ENCODE measurements around the gene KLHL2. TPM values are rescaled to one million over a fixed set of nuclear protein-coding genes. Genes with fewer than 3 reads are reported as not detected.
"Not testable (repeated sequence)": the region's sequence is repeated elsewhere in the genome, so short reads cannot be mapped to it uniquely, and the experiment has no call there.

Gene KLHL2
- total RNA-seq, 1 donor from 2014 or later, result 23.0 TPM

GRCh38 chr4:165199286-165199685 lies 8.1 kb upstream of the KLHL2 start:
- ATAC-seq, result no peak
- DNase-seq (ENCODE audit: low spot score), result no peak

DNA sequence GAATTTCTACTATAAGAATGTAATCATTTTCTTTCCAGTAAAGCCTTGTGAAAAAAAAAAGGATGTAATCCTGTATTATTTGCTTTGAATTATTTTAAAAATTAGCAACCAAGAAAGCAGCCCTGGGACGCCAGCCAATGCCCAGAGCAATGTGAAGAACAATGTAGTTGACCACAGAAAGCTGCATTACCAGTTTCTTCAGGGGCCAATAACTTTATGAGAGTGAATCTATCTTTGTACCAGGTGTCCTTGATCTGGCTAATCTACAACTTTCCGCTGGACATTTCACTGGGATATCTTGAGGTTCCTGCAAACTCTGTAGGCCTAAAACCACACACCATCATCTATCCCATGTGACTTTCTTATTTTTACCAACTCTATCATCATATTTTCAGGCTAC lies 7.6 kb upstream of the KLHL2 start:
- DNase-seq (ENCODE audit: low spot score), result no peak
- no peak for ATAC-seq

DNA sequence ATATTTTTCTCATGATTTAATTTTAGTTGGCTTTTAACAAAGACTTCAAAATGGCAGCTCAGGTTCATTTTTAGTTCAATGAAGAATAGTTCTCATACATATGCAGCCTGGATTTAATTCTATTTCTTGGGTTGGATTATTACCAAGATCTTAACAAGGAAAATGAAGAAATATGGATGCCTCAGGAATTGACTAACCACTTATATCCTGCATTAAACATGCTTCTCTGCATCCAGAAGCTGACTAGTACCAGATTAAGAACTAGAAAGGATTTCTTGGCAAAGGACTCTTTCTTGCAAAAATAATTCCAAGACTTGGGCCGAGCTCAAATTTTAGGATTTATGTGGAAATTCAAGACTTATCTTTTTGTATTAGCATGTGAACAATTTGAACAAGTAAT lies 5.6 kb upstream of the KLHL2 start:
- ATAC-seq (no peak), DNase-seq (ENCODE audit: low spot score) (no peak)

DNA sequence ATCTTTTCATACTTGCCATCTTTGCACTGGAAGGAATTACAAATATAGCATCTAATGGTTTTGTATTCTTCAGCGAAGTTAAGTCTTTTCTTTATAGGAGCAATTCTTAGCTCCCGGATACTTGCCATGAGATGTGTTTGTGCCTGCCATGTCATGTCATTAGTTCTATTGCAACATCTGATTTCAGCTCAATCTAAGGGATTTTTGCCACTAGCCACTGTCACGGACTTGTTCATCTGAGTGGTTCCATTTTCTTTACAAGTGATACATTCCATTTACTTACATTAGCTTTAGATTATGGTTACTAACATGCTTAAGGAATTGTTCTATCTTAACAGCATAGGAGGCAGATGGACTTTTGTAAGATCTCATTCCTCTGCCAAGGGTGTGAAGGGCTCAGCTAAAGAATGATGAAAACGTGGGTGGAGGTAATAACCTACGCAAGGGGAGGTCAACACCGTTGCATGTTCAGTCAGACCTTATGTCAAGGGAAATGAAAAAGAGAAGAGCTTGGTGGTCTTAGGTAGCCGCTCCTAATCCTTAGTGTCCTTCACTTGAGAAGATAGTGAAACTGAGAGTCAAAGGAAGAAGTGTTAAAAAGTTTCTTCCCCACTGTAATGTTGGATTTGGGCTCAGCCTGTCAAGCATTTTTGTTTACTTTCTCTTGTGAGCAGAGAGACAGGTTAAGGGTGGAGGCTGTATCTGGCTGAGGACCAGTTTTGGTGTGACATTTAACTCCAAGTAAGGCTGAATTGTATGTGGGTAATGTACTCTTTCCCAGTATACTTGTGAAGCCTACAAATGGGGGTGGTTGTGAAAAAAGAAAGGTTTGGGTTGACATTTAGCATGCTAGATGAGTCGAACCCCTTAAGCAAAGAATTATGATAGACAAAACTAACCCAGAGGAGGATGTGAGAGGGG lies 3.6 kb upstream of the KLHL2 start:
- ATAC-seq (peak; percentile 50), DNase-seq (ENCODE audit: low spot score) (no peak)

DNA sequence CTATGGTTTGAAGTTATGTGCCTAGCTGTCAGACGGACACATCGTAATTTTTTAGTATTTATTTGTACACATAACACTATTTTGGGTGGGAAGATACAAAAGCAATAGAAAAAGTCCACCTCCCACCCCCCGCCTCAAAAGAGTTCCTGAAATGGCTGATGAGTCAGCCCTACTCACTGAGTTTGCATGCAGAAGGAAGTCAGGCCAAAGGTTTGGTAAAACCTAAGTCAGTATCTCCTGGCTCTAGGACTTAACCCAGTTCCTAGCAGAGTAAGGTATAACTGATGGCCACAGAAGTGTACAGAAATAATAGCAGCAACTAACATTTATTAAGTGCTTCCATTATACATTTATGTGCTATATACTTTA lies 2.9 kb upstream of the KLHL2 start:
- no peak for ATAC-seq
- no peak for DNase-seq (ENCODE audit: low spot score)

- DNase-seq (ENCODE audit: low spot score) (no peak), ATAC-seq (peak; percentile 24)
These were observed 338 bp upstream of the KLHL2 start for GRCh38 chr4:165207016-165207430.

DNA sequence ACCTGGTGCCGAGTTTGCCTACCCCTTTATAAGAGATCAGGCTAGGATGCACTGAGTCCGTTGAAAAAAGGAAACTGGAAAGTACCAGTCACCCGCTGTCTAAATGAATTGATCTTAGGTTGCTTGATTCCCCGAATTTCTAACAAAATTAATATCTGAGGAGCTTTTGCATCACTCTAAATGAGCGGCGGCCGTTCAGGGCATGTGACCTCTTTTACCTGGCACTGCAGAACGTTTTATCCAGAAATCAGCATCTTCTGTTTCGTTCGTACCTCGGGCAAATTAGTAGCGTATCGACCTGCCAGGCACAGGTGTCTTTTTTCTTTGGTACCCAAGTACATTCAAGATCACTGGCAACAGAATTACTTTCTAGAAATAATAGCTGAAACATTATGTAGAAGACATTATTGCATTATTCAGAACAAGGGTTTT lies 876 bp downstream of the KLHL2 start:
- ATAC-seq (peak; percentile 2), DNase-seq (ENCODE audit: low spot score) (no peak)

DNA sequence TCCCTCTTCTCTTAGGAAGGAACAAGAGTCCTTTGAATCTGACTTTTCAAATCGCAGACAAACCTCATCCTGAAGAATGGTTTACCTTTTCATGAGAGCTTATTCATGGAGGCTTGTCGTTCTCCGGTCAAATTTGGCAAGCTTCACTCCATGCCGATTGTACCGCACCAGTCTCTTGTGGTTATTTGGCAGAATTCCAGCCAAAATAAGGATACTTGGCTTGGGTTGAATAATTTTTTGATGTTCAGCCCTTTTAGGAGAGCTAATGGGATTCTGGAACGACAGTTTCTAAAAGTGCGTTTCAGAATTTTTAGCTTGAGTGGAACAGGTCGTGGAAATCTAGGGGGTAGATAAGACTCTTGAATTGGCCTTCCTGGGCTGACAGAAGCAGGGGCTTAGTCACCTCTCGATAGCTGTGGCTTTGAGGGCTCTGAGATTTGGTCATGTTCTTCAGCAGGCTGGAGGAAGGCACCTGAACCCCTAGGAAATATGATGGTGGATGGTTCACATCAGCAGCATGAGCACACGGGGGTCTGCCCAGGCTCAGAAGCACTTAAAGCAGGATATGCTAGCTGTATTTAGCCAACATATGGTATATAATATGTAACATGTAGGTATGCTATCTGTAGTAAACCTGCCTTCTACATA lies 1.5 kb downstream of the KLHL2 start:
- no peak for ATAC-seq
- DNase-seq (ENCODE audit: low spot score), result no peak

DNA sequence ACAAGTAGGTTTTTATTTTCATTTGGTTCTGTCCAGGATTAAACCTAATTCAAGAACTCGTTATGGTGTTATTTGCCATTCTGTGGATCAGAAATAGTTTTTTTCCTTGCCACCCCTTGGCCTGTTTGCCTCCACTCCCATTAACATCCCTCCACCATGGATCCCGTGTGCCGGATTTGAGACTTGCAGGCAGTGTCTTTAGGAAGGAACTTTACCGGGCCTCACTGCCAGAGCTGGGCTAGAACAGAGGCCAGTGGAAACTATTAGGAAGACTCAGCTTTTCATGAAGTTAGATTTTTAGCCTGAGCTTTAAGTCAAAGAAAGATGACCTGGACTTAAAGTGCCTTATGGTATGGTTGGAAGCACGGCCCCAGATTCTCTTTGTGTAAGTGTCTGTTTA lies 2.4 kb downstream of the KLHL2 start:
- ATAC-seq (no peak), DNase-seq (ENCODE audit: low spot score) (no peak)

- DNase-seq (ENCODE audit: low spot score), result no peak
- ATAC-seq, result no peak
These were observed 3.2 kb downstream of the KLHL2 start for GRCh38 chr4:165210566-165210965.

GRCh38 chr4:165212647-165213046 lies 5.3 kb downstream of the KLHL2 start:
- DNase-seq (ENCODE audit: low spot score), result not testable (repeated sequence)
- ATAC-seq, result peak; percentile 62

- not testable (repeated sequence) for DNase-seq (ENCODE audit: low spot score); ATAC-seq
These were observed 6.0 kb downstream of the KLHL2 start for GRCh38 chr4:165213404-165213803.

GRCh38 chr4:165213991-165214709 lies 6.8 kb downstream of the KLHL2 start:
- DNase-seq (ENCODE audit: low spot score), result not testable (repeated sequence)
- peak; percentile 19 for ATAC-seq

DNA sequence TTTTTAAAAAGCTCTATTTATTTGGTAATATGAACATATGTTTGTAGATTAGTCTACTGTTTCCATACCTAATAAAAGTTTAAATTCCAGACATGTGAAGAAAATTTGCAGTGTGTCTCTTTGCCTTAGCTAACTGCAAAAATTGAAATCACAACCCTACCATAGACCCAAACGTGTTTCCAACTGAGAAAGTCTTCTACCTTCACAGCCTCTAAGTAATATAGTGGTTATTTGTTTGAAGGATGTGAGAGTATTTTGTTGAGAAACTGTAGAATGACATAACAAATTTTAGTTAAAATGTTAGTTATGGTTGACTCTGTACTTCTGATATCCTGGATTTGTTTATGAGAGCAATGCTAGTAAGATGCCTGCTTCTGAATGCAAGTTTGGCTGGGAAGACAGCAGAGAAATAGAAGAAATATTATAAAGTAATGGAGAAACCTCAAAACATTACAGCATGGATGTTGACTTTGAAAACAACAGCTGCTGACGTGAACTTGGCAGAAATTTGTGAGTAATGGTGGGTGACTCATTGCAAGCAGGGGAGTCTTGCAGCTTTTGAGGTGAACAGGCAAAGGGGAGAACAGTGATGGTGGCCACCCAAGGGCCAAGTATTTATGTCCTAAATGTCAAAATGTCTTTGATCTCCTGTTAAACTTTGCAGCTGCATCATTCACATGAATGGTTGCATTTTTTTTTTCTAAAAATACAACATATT lies 7.8 kb downstream of the KLHL2 start:
- DNase-seq (ENCODE audit: low spot score); ATAC-seq: not testable (repeated sequence)

DNA sequence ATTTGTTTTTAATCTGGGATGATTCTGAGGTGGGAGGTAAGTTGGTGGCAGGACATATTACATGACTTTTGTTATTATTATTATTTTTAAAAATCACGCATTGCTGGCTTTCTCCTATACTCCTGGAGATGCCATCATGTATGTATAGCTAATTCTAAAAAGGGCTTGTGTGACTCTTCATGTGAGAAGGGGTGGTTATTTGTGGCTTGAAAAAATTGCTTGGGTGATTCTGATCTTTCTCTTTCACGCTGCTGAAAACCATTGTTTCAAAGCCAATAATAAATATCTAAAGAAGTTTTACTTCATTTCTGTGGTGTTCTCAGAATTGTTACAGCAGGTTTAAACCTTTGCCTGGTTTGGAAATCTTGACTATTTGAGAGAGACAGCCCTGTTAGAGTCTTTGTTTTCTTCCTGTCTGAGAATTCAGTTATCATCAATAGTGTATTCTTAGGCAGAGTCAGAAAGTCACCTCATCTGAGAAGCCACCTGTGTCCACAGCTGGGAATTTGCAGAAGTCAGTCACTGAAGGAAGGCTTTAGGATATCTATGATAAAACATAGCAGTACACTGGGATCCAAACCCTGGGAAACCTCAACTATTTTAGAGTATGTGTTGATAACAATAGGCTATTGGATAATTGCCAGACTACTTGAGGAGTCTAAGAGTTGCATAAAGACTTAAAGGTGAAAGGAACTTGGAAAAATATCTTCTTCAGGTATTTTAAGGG lies 8.6 kb downstream of the KLHL2 start:
- DNase-seq (ENCODE audit: low spot score); ATAC-seq: not testable (repeated sequence)

DNA sequence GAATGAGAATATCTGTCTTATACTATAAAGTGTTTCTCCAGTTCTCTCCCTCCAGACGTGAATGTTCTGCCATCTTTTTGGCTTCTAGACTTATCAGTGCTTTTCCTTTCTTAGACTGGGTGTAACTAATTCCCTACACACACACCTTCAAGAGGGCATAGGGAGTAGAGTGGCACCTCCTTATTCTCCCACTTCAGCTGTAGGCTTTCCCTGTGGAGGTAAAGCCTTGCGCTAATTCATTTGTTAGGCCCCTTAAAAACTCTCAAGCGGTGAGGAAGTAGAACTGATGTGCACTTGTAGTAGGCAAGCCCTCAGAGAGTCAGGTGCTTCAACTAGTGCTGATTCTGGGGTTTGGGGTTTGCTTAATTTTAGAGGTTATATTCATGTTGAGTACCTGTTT lies 10.0 kb downstream of the KLHL2 start:
- ATAC-seq, result no peak

DNA sequence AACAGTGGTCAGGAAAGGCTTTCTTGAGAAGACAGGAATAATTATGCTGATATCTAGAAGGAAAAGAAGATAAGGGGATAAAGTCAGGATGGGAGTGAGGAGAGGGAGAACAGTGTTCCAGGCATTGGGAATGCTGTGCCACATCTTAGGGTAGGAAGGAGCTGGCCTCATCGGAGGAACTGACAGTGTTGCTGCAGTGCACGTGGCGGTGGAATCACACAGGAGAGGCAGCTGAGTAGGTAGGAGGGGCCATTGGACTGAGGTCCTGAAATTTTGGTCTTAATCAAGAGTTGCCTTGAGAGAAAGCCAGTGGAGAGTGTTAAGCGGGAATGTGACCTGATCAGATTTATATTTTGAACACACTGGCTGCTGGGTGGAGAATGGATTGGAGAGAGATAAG lies 13.9 kb downstream of the KLHL2 start:
- ATAC-seq, result not testable (repeated sequence)

More for the DNA sequence above, 10.0 kb downstream of the KLHL2 start:
- no peak for DNase-seq (ENCODE audit: low spot score)

GRCh38 chr4:165221993-165222650 lies 14.8 kb downstream of the KLHL2 start:
- DNase-seq (ENCODE audit: low spot score), result peak; percentile 67
- peak; percentile 95 for ATAC-seq

More for the DNA sequence above, 13.9 kb downstream of the KLHL2 start:
- DNase-seq (ENCODE audit: low spot score), result not testable (repeated sequence)

DNA sequence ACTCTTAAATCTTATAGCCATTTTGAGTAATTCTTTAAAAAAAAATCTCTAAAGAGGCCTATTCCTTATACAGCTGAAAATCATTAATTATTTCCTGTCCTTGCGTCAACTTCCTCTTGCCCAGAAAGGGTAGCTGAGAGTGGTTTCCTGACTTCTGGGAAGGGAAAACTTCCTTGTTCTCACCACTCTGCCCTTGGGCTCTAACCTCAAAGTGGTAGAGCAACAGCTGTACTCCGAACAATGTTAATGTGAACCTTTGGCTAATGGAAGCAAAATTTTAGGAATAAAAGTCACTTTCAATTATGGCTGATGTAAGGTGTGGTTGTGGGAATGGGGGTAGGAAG lies 15.3 kb downstream of the KLHL2 start:
- ATAC-seq (peak; percentile 55), DNase-seq (ENCODE audit: low spot score) (no peak)

- not testable (repeated sequence) for DNase-seq (ENCODE audit: low spot score); ATAC-seq
These were observed 20.0 kb downstream of the KLHL2 start for GRCh38 chr4:165227401-165227800.

All from left lobe of liver (tissue), 2 donors.